OCI-LY7 (cell line): ENCODE measurements around the gene BPIFB3. TPM values are rescaled to one million over a fixed set of nuclear protein-coding genes. Genes with fewer than 3 reads are reported as not detected.

Experiments
- BruUV-seq: library from RNA; stranded (reverse); fragments of 400-500 nt; replicated peaks from 2 replicates; lab custom pipeline; 2021; lab: Mats Ljungman, UMichigan
- CTCF ChIA-PET: fragments of 300-600 bp; sonication (Branson Sonifier 250); formaldehyde crosslinking; loops from one replicate; lab custom pipeline; 2022; ENCODE audit warnings: antibody characterized with exemption; ENCODE audit not compliant: unreplicated experiment; lab: Charles Lee
- POLR2A ChIA-PET: fragments of 300-600 bp; sonication (Branson Sonifier 250); formaldehyde crosslinking; loops from one replicate; lab custom pipeline; 2022; ENCODE audit warnings: antibody characterized with exemption; lab: Charles Lee
- DNase-seq: peaks from one replicate; pipeline ENCODE4 v3.0.0-alpha.2; 2015; ENCODE audit warnings: low spot score
- H2AFZ ChIP-seq: fragments of 200-600 bp; sonication (generic), shearing (Covaris generic); 2 replicates; pipeline ENCODE4 v1.6.1; 2014; ENCODE audit warnings: mild to moderate bottlenecking, antibody characterized with exemption, low read length, moderate library complexity
- H3K27ac ChIP-seq: fragments of 200-600 bp; sonication (generic); 2 replicates; pipeline ENCODE4 v1.5.1; 2014; ENCODE audit warnings: mixed run types, low read depth, mild to moderate bottlenecking, moderate library complexity, low read length, inconsistent platforms; ENCODE audit not compliant: poor library complexity, severe bottlenecking
- H3K36me3 ChIP-seq: fragments of 200-600 bp; sonication (generic); 2 replicates; pipeline ENCODE4 v1.6.1; 2014; ENCODE audit warnings: mild to moderate bottlenecking, antibody characterized with exemption, low read length, moderate library complexity, mixed read lengths; ENCODE audit not compliant: insufficient read depth
- H3K4me1 ChIP-seq: fragments of 200-600 bp; sonication (generic); 2 replicates; pipeline ENCODE4 v1.5.1; 2014; ENCODE audit warnings: mild to moderate bottlenecking, low read length; ENCODE audit not compliant: insufficient read depth, poor library complexity, severe bottlenecking
- H3K4me2 ChIP-seq: fragments of 200-600 bp; sonication (generic); 2 replicates; pipeline ENCODE4 v1.6.1; 2014; ENCODE audit warnings: mild to moderate bottlenecking, low read length
- H3K4me3 ChIP-seq: fragments of 200-600 bp; sonication (generic); 2 replicates; pipeline ENCODE4 v1.5.1; 2014; ENCODE audit warnings: mild to moderate bottlenecking, low read depth, low read length; ENCODE audit not compliant: poor library complexity, severe bottlenecking
- H3K79me2 ChIP-seq: fragments of 200-600 bp; sonication (generic); 2 replicates; pipeline ENCODE4 v1.6.1; 2016; ENCODE audit warnings: low read depth, mild to moderate bottlenecking, low read length, moderate library complexity, mixed read lengths; ENCODE audit not compliant: insufficient read depth
- H3K9me2 ChIP-seq: fragments of 200-600 bp; sonication (generic); 2 replicates; pipeline ENCODE4 v1.6.1; 2016; ENCODE audit warnings: mild to moderate bottlenecking, low read length, mixed read lengths; ENCODE audit not compliant: insufficient read depth
- H3K9me3 ChIP-seq: fragments of 200-600 bp; sonication (generic); 2 replicates; pipeline ENCODE4 v1.6.1; 2014; ENCODE audit warnings: mild to moderate bottlenecking, mixed run types, low read length, mixed read lengths
- H4K20me1 ChIP-seq: fragments of 200-600 bp; sonication (generic); 2 replicates; pipeline ENCODE4 v1.6.1; 2014; ENCODE audit warnings: mild to moderate bottlenecking, antibody characterized with exemption, low read length, moderate library complexity, mixed read lengths; ENCODE audit not compliant: insufficient read depth
- EZH2phosphoT487 ChIP-seq: fragments of 200-600 bp; sonication (generic); IDR thresholded peaks from 2 replicates; pipeline ENCODE4 v1.6.1; 2018; ENCODE audit warnings: low read depth, borderline replicate concordance, mild to moderate bottlenecking, mixed run types, antibody characterized with exemption, low read length, moderate library complexity, mixed read lengths
- intact Hi-C: fragments of 100-400 bp; cut with micrococcal nuclease; formaldehyde crosslinking; loops from one replicate; pipeline ENCODE4 v1.10.0; 2022; ENCODE audit not compliant: unreplicated experiment
- total RNA-seq, 2 experiments: library from RNA; depleted of rRNA in 1 of 2; stranded (reverse); fragments of >200 nt in 1 of 2; shearing (Covaris generic) in 1 of 2; gene quantifications; 2 replicates each; pipeline ENCODE4 v1.2.3, GENCODE V29; 2014 to 2022
- TF ChIP-seq, protein P1 (sequence below): fragments of 200-600 bp; sonication (generic); conservative IDR thresholded peaks from 2 replicates; pipeline ENCODE4 v1.5.1; 2014; ENCODE audit warnings: mild to moderate bottlenecking, antibody characterized with exemption, low read length, moderate library complexity, mixed read lengths

Gene BPIFB3
- total RNA-seq, 2 experiments from 2014 or later = not detected

DNA sequence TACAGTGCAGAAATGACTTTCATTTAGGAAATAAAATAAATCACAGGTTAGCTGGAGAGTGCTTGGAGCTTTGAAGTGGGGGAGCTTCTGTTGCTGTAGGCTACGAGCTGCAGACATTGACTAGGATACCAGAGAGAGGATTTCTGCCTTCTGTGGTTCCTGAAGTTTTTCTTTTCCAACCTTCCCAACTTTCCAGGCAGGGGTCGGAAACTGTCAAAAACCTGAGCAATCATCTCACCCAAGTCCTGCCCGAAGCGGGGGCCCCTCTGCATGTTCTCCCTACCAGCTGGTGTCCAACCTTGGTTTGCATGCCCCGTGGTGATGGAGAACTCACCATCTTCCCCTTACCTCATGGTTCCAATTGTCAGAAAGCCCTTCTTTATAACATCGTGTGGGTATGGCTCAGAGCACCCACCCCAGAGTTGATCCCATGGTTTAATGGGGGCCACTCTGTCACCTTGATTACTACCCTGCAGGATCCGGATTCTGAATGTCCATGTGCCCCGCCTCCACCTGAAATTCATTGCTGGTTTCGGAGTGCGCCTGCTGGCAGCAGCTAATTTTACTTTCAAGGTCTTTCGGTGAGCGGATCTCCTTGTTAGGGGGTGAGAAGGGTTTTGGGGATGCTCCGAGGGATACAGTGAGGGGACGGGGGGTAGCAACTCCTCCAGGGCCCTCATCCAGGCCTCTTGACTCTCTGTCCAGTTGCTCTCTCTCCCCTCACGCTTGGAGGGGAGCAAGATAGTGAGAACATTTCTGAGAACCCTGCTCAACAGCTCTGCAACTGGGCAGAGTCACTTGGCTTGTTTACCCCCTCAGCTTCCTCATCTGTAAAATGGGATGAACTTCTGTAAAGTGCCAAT, 41.1 kb upstream of the BPIFB3 start:
- H3K9me2 ChIP-seq = no peaks in the 10 kb centered on the region
- POLR2A ChIA-PET = no interaction called here
- TF ChIP-seq EZH2phosphoT487 = no peak
- TF ChIP-seq, protein P1, sequence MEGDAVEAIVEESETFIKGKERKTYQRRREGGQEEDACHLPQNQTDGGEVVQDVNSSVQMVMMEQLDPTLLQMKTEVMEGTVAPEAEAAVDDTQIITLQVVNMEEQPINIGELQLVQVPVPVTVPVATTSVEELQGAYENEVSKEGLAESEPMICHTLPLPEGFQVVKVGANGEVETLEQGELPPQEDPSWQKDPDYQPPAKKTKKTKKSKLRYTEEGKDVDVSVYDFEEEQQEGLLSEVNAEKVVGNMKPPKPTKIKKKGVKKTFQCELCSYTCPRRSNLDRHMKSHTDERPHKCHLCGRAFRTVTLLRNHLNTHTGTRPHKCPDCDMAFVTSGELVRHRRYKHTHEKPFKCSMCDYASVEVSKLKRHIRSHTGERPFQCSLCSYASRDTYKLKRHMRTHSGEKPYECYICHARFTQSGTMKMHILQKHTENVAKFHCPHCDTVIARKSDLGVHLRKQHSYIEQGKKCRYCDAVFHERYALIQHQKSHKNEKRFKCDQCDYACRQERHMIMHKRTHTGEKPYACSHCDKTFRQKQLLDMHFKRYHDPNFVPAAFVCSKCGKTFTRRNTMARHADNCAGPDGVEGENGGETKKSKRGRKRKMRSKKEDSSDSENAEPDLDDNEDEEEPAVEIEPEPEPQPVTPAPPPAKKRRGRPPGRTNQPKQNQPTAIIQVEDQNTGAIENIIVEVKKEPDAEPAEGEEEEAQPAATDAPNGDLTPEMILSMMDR = no peak

DNA sequence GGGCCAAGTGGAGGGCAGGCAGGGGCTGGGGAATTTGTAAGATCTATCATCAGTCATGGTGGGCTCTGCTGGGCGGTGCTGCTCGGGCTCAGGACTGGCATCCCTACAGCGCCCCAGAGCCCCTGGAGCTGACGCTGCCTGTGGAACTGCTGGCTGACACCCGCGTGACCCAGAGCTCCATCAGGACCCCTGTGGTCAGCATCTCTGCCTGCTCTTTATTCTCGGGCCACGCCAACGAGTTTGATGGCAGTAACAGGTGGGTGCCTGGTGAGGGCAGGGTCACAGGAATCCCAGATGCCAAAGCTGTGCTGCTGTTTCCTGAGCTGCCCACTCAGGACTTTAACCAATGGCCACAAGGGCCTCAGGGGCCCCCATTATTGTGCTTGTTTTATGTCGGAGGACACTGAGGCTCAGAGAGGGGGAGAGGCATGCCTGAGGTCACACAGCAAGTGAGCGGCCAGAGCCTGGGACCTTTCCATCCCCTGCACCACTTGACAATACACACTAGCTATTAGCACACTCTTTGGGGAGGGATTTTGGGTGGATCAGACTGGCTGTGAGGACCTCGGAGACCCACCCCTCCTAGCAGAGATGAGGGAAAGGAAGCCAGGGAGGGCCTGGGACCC, 39.9 kb upstream of the BPIFB3 start:
- no peak for DNase-seq
- POLR2A ChIA-PET = no interaction called here
- BruUV-seq = no TSS peak
- H3K9me2 ChIP-seq = no peaks in the 10 kb centered on the region
- no peaks in the 10 kb centered on the region for H3K36me3 ChIP-seq
- no peak for TF ChIP-seq EZH2phosphoT487
- TF ChIP-seq, protein P1 = no peak
- H3K4me2 ChIP-seq = no peak overlapping the region
- no peaks in the 10 kb centered on the region for H3K4me1 ChIP-seq
- intact Hi-C loops = no loop called here
- H2AFZ ChIP-seq = no peak overlapping the region
- H4K20me1 ChIP-seq = no peaks in the 10 kb centered on the region
- CTCF ChIA-PET = no interaction called here
- no peak overlapping the region for H3K27ac ChIP-seq
- no peak overlapping the region for H3K4me3 ChIP-seq
- no peaks in the 10 kb centered on the region for H3K79me2 ChIP-seq
- no peaks in the 10 kb centered on the region for H3K9me3 ChIP-seq

More for the DNA sequence above, 41.1 kb upstream of the BPIFB3 start:
- Histone ChIP-seq H3K9me3 (no peaks in the 10 kb centered on the region), H4K20me1 (no peaks in the 10 kb centered on the region), H3K79me2 (no peaks in the 10 kb centered on the region), H3K4me1 (no peaks in the 10 kb centered on the region), H3K27ac (no peak overlapping the region), H3K36me3 (no peaks in the 10 kb centered on the region), H3K4me3 (no peak overlapping the region), H2AFZ (no peak overlapping the region), H3K4me2 (no peak overlapping the region)
- CTCF ChIA-PET = no interaction called here
- intact Hi-C loops = no loop called here
- no TSS peak for BruUV-seq
- DNase-seq = no peak
